ENCODE results near the gene TNP2. TPM values are rescaled to one million over a fixed set of nuclear protein-coding genes. Genes with fewer than 3 reads are reported as not detected.

The TNP2 gene
- total and polyA plus RNA-seq, 2 of the 4 experiments (the other 2 are of a cell fraction): not detected

DNA sequence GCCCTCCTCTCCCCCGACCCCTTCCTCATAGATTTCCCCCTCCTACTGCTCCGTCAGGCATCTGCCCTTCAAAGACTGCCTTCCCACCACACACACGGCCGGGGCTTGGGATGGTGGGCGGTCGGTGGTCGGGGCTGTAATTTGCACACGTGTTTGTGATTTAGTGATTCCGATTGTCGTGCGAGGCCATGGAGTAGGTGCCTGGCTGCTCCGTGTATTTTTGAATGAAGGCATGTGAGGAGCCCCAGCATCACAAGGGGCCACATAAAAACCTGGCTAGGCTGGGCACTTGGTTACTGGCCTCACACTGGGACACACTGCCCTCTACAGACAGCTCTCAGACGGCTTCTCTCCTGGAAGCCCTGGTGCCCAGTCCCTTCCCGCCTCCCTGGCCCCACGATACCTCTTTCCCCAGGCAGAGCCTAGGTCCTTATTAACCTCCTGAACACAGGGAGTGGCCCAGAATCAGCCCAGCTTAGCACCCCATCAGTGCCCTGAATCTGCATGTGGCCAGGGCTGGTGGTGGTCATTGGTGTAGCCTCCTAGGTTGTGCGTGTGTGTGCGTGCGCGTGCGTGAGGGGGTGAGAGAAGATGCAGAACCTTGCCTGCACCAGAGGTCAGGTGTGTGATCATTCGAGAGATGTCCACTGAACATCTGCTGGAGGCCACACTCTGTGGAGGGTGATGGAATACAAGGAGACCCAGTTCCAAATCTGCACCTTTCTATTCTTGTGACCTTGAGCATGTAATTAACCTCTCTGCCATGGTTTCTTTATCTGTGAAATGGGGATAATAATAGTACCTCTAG is 11.8 kb downstream of the TNP2 start:
- Histone ChIP-seq H3K18ac (ENCODE audit: low read depth, low read length) (peak overlapping the region; percentile 7; the same call in 1 of the 2 replicates), H2BK20ac (ENCODE audit: low read depth, low read length) (peak overlapping the region; percentile 31; the same call in 1 of the 2 replicates), H3K9ac (ENCODE audit: low read depth, low read length) (peak overlapping the region; percentile 86), H3K27me3 (ENCODE audit: control insufficient read depth, insufficient read depth, low read length) (no peaks in the 10 kb centered on the region), H2BK15ac (ENCODE audit: low read depth, low read length) (peak overlapping the region; percentile 77; the same call in 1 of the 3 replicates), H3K4ac (ENCODE audit: low read depth, low read length) (peak overlapping the region; percentile 91), H2AK9ac (replicated peaks; ENCODE audit: low read depth, low read length, poor library complexity) (peak overlapping the region; percentile 98), H3K9me1 (ENCODE audit: insufficient read depth, low read length) (peaks cover 6% of the 10 kb centered on the region; the same call in 1 of the 2 replicates), H4K8ac (ENCODE audit: low read depth in 2 of 2, low read length in 2 of 2) (peak overlapping the region; percentile 47 to 75; a peak in 2 of 4 replicates), H2BK120ac (ENCODE audit: low read depth, low read length) (peak overlapping the region; percentile 68), H4K91ac (ENCODE audit: insufficient read depth, low read depth, low read length) (peak overlapping the region; percentile 82), H4K20me1 (ENCODE audit: insufficient read depth, low read length) (peaks cover 31% of the 10 kb centered on the region), H3K27ac (ENCODE audit: insufficient read depth, low read length) (peak overlapping the region; percentile 97), H4K5ac (ENCODE audit: low read depth, low read length) (peak overlapping the region; percentile 19; the same call in 1 of the 2 replicates), H3K79me1 (ENCODE audit: low read depth in 1 of 2, low read length in 2 of 2) (peaks cover 11 to 33% of the 10 kb centered on the region in 2 experiments; a peak in 3 of 4 replicates), H3K23ac (ENCODE audit: low read depth, low read length) (peak overlapping the region; percentile 21), H3K4me2 (ENCODE audit: low read depth, low read length) (peak overlapping the region; percentile 63), H2AFZ (replicated peaks; ENCODE audit: low read length, poor library complexity) (peak overlapping the region; percentile 94), H3K36me3 (ENCODE audit: control insufficient read depth, insufficient read depth, low read length) (peaks cover 27% of the 10 kb centered on the region), H3K9me3 (ENCODE audit: control insufficient read depth, insufficient read depth, low read length) (no peaks in the 10 kb centered on the region), H2AK5ac (ENCODE audit: low read depth, low read length) (peak overlapping the region; percentile 69), H3K56ac (ENCODE audit: extremely low read depth, insufficient read depth, low read length) (0 out of 2 replicates have a peak overlapping the region, but pooled peaks have one; percentile 8), H3K4me3 (ENCODE audit: insufficient read depth, low read depth, low read length) (peak overlapping the region; percentile 77; the same call in 1 of the 2 replicates), H2BK5ac (ENCODE audit: low read depth, low read length, poor library complexity, severe bottlenecking) (peak overlapping the region; percentile 90), H3K14ac (replicated peaks; ENCODE audit: low read depth, low read length) (peak overlapping the region; percentile 27), H3K4me1 (ENCODE audit: control insufficient read depth, insufficient read depth, low read length) (peaks cover 16% of the 10 kb centered on the region)
- in situ Hi-C loops (cut with MboI; ENCODE audit: low sequenced_read_pairs) (loop anchor here (5.0 kb wide), 1 partner anchor 105 kb away; no protein-coding TSS in a partner anchor), intact Hi-C loops (cut with micrococcal nuclease) (loop anchor here (10.0 kb wide), 1 partner anchor 123 kb away; no protein-coding TSS in a partner anchor), dilution Hi-C loops (cut with HindIII; ENCODE audit: low sequenced_read_pairs, unreplicated experiment) (no loop called here)
- ATAC-seq (ENCODE audit: low read depth) (peak; percentile 24), DNase-seq (peak; percentile 84)
- ChIA-PET CTCF (interaction anchor here (0.7 to 2.6 kb wide), 6 partner anchors 101 to 297 kb away, joined by 3 to 14 read pairs (median 4); no protein-coding TSS in a partner anchor), POLR2A (ENCODE audit: unreplicated experiment) (interaction anchor here (0.5 to 1.8 kb wide), 2 partner anchors 17 to 303 kb away, joined by 3 to 18 read pairs; partner anchors contain the start of gene PRM3)
- BruUV-seq (replicated peaks): no TSS peak
- WGBS, 2 experiments (ENCODE audit: extremely low coverage in 2 of 2, insufficient read length in 1 of 2): 0% methylated on average over 1 of the region's 21 CpGs; no CpG with 5 or more reads in 1 of the 2 experiments
- TF ChIP-seq RCOR1 (IDR thresholded peaks at IDR 0.05; ENCODE audit: insufficient replicate concordance, low read length) (no peak), BHLHE40 (IDR thresholded peaks at IDR 0.05; ENCODE audit: low read depth, low read length) (no peak), FOS (IDR thresholded peaks at IDR 0.05; ENCODE audit: low read depth, low read length) (no peak), POLR2A (IDR thresholded peaks at IDR 0.05; ENCODE audit: low read depth, low read length) (no peak), MXI1 (IDR thresholded peaks at IDR 0.05; ENCODE audit: borderline replicate concordance, low read depth, low read length) (no peak), RAD21 (IDR thresholded peaks at IDR 0.05; ENCODE audit: low read length) (peak; percentile 85), MAZ (IDR thresholded peaks at IDR 0.05; ENCODE audit: borderline replicate concordance, low read depth, low read length) (peak; percentile 19; the same call in 1 of the 2 replicates), CEBPB (IDR thresholded peaks at IDR 0.05; ENCODE audit: low read depth, low read length) (no peak), RFX5 (IDR thresholded peaks at IDR 0.05; ENCODE audit: low read depth, low read length) (no peak)
- TF ChIP-seq, protein P1, sequence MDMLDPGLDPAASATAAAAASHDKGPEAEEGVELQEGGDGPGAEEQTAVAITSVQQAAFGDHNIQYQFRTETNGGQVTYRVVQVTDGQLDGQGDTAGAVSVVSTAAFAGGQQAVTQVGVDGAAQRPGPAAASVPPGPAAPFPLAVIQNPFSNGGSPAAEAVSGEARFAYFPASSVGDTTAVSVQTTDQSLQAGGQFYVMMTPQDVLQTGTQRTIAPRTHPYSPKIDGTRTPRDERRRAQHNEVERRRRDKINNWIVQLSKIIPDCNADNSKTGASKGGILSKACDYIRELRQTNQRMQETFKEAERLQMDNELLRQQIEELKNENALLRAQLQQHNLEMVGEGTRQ (IDR thresholded peaks at IDR 0.05; ENCODE audit: low read depth, low read length): no peak
- TF ChIP-seq, protein P2, sequence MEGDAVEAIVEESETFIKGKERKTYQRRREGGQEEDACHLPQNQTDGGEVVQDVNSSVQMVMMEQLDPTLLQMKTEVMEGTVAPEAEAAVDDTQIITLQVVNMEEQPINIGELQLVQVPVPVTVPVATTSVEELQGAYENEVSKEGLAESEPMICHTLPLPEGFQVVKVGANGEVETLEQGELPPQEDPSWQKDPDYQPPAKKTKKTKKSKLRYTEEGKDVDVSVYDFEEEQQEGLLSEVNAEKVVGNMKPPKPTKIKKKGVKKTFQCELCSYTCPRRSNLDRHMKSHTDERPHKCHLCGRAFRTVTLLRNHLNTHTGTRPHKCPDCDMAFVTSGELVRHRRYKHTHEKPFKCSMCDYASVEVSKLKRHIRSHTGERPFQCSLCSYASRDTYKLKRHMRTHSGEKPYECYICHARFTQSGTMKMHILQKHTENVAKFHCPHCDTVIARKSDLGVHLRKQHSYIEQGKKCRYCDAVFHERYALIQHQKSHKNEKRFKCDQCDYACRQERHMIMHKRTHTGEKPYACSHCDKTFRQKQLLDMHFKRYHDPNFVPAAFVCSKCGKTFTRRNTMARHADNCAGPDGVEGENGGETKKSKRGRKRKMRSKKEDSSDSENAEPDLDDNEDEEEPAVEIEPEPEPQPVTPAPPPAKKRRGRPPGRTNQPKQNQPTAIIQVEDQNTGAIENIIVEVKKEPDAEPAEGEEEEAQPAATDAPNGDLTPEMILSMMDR (conservative IDR thresholded peaks at IDR 0.05; ENCODE audit: low read depth, low read length): peak; percentile 88
- TF ChIP-seq, protein P3, sequence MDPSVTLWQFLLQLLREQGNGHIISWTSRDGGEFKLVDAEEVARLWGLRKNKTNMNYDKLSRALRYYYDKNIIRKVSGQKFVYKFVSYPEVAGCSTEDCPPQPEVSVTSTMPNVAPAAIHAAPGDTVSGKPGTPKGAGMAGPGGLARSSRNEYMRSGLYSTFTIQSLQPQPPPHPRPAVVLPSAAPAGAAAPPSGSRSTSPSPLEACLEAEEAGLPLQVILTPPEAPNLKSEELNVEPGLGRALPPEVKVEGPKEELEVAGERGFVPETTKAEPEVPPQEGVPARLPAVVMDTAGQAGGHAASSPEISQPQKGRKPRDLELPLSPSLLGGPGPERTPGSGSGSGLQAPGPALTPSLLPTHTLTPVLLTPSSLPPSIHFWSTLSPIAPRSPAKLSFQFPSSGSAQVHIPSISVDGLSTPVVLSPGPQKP (IDR thresholded peaks at IDR 0.05; ENCODE audit: borderline replicate concordance, low read depth, low read length): no peak
